Testis (tissue), 3 donors: Measurements from ENCODE around the gene NUP98. TPM values are rescaled to one million over a fixed set of nuclear protein-coding genes. Genes with fewer than 3 reads are reported as not detected.

ENCODE experiments used
- DNase-seq: peaks from one replicate; pipeline ENCODE4 v3.0.0-alpha.2; 2019
- H3K27ac ChIP-seq, 2 donors: fragments of 200-600 bp; sonication (generic); one replicate each; pipeline ENCODE4 v1.5.1; 2019
- H3K27me3 ChIP-seq: fragments of 200-600 bp; sonication (generic); one replicate; pipeline ENCODE4 v1.5.1; 2019
- H3K36me3 ChIP-seq: fragments of 200-600 bp; sonication (generic); one replicate; pipeline ENCODE4 v1.5.1; 2017; ENCODE audit warnings: low read depth; ENCODE audit errors: missing control alignments
- H3K4me1 ChIP-seq: fragments of 200-600 bp; sonication (generic); one replicate; pipeline ENCODE4 v1.5.1; 2019
- H3K4me3 ChIP-seq, 2 donors: fragments of 200-600 bp; sonication (generic); one replicate each; pipeline ENCODE4 v1.5.1; 2017 to 2019
- H3K9me3 ChIP-seq: fragments of 200-600 bp; sonication (generic); one replicate; pipeline ENCODE4 v1.5.1; 2017
- POLR2A ChIP-seq: fragments of 450-650 bp; IDR thresholded peaks from one replicate; pipeline ENCODE4 v1.6.1; 2017; ENCODE audit warnings: antibody characterized with exemption, mild to moderate bottlenecking, moderate library complexity
- WGBS, 2 donors: methylation state at CpG; one replicate each; pipeline ENCODE4 v1.1.5; 2018; 5-methylcytosine and 5-hydroxymethylcytosine counted together
- intact Hi-C: fragments of 100-400 bp; cut with DNase I; formaldehyde crosslinking; loops from one replicate; pipeline ENCODE4 v1.15.1; 2023; ENCODE audit warnings: low total_unique reads
- polyA plus RNA-seq: library from polyadenylated mRNA; stranded (reverse); fragments of 350-450 nt; fragmentation: Illumina TruSeq; extraction: RNeasy Lipid Tissue Mini Kit (QIAGEN cat#74804); gene quantifications from one replicate; pipeline ENCODE4 v1.2.3, GENCODE V29; 2014; ENCODE audit warnings: low read depth, low replicate concordance; ENCODE audit not compliant: insufficient read depth
- total RNA-seq, 2 donors: library from RNA; depleted of rRNA; stranded (reverse); fragments of >200 nt; gene quantifications; one replicate each; pipeline ENCODE4 v1.2.3, GENCODE V29; 2016
- TF ChIP-seq, protein P1 (sequence below), 3 experiments: fragments of 450-650 bp in 2 of 3; fragments of 200-600 bp in 1 of 3; sonication (generic) in 1 of 3; IDR thresholded peaks; one replicate each; pipeline ENCODE4 v1.5.1; 2016 to 2019; ENCODE audit warnings: antibody characterized with exemption in 3 of 3, mild to moderate bottlenecking in 2 of 3, moderate library complexity in 1 of 3

Gene NUP98
- total and polyA plus RNA-seq, 3 donors from 2014 or later: 211 to 354 (median 280) TPM

DNA sequence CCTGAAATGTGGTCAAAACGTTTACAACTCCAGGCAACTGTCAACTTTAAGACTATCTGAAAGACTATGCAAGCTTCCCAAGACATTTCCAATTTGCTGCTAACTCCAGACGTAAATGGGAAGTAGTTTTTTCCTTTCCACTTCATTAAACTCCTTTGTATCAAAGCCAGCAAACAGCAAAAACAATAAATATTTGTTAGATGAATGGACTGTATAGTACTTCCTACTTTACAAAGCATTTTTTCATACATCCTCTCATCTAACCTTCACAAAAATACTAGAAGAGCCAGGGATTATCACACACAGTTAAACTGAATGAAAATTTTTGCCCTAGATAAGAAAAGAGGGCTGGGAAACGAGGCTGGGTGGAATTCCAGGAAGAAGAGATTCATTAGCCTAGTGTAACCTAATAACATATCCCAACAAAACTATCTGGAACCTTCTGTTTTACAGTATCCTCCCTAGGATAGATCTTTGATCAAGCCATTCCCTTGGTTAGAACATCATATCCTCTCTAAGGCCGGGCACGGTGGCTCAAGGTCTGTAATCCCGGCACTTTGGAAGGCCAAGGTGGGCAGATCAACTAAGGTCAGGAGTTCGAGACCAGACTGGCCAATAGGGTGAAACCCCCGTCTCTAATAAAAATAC lies 10.4 kb downstream of the NUP98 start:
- H3K4me3 ChIP-seq: no peak overlapping the region
- no peak for DNase-seq
- peaks cover 10% of the 10 kb centered on the region for H3K4me1 ChIP-seq
- H3K27ac ChIP-seq: no peak overlapping the region
- no peak for TF ChIP-seq POLR2A
- TF ChIP-seq, protein P1, sequence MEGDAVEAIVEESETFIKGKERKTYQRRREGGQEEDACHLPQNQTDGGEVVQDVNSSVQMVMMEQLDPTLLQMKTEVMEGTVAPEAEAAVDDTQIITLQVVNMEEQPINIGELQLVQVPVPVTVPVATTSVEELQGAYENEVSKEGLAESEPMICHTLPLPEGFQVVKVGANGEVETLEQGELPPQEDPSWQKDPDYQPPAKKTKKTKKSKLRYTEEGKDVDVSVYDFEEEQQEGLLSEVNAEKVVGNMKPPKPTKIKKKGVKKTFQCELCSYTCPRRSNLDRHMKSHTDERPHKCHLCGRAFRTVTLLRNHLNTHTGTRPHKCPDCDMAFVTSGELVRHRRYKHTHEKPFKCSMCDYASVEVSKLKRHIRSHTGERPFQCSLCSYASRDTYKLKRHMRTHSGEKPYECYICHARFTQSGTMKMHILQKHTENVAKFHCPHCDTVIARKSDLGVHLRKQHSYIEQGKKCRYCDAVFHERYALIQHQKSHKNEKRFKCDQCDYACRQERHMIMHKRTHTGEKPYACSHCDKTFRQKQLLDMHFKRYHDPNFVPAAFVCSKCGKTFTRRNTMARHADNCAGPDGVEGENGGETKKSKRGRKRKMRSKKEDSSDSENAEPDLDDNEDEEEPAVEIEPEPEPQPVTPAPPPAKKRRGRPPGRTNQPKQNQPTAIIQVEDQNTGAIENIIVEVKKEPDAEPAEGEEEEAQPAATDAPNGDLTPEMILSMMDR (IDR thresholded peaks at IDR 0.05): no peak
- no peaks in the 10 kb centered on the region for H3K27me3 ChIP-seq
- intact Hi-C loops: no loop called here
- H3K9me3 ChIP-seq: no peaks in the 10 kb centered on the region
- WGBS, 2 donors: 50 to 63% methylated on average over 8 of the region's 8 CpGs
- no peaks in the 10 kb centered on the region for H3K36me3 ChIP-seq

DNA sequence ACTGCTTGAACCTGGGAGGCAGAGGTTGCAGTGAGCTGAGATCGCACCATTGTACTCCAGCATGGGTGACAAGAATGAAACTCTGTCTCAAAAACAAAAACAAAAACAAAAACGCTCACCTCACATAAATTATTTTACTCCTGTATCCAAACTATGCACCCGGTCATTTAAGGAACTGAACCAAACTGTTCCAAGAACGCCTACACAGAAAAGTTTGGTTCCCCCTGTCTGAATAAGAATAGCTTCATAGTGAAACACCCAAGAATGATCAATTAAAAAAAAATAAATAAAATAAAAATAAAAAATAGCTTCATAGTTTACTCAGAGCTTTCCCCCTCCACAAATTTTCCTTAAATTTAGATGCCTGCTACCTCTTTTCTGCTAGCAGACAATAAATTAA lies 13.7 kb downstream of the NUP98 start:
- no peak for DNase-seq
- 75 to 76% methylated on average over 4 of the region's 4 CpGs for WGBS, 2 donors
- H3K4me1 ChIP-seq: peaks cover 15% of the 10 kb centered on the region
- no peaks in the 10 kb centered on the region for H3K36me3 ChIP-seq
- H3K27ac ChIP-seq: no peak overlapping the region
- no peak overlapping the region for H3K4me3 ChIP-seq
- intact Hi-C loops: no loop called here
- H3K27me3 ChIP-seq: no peaks in the 10 kb centered on the region
- no peaks in the 10 kb centered on the region for H3K9me3 ChIP-seq
- TF ChIP-seq, protein P1 (IDR thresholded peaks at IDR 0.05): no peak
- no peak for TF ChIP-seq POLR2A

DNA sequence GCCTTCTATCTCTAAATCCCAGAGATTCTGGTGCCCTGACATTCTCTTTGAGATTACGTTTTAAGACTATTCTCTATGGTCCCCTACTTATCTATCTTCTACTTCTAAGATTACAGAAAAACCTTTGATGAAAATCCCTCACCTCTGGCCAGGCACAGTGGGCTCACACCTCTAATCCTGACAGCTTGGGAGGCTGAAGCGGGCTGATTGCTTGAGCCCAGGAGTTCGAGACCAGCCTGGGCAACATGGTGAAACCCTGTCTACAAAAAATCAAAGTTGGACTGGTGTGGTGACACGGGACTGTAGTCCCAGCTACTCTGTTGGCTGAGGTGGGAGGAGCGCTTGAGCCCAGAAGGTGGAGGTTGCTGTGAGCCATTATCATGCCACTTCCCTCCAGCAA lies 14.4 kb downstream of the NUP98 start:
- Histone ChIP-seq H3K9me3 (no peaks in the 10 kb centered on the region), H3K4me1 (peaks cover 15% of the 10 kb centered on the region), H3K36me3 (no peaks in the 10 kb centered on the region), H3K27ac (no peak overlapping the region), H3K4me3 (no peak overlapping the region), H3K27me3 (no peaks in the 10 kb centered on the region)
- WGBS, 2 donors: 92 to 95% methylated on average over 4 to 5 of the region's 5 CpGs
- DNase-seq: no peak
- intact Hi-C loops: no loop called here
- TF ChIP-seq POLR2A: no peak
- TF ChIP-seq, protein P1 (IDR thresholded peaks at IDR 0.05): no peak

DNA sequence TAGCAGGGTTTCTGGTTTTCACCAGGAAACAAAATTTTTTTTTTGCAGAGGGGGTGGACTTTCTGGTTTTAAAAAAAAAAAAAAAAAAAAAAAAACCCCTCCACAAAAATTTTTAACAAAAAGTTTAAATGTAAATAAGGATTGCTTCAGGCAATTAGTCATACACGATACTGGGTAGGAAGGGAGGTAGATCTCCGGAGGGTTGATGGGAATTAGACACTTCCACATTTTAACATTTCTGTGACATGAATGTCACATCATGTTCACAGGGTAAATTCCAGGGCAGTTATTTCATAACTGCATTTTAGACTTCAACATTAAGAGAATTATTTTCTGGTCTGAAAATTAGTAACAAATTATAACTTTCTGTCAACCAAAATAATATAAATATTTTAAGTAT lies 15.9 kb downstream of the NUP98 start:
- Histone ChIP-seq H3K4me3 (no peak overlapping the region), H3K27me3 (no peaks in the 10 kb centered on the region), H3K4me1 (peaks cover 11% of the 10 kb centered on the region), H3K27ac (no peak overlapping the region), H3K36me3 (no peaks in the 10 kb centered on the region), H3K9me3 (no peaks in the 10 kb centered on the region)
- intact Hi-C loops: no loop called here
- 34 to 37% methylated on average over 2 of the region's 2 CpGs for WGBS, 2 donors
- no peak for DNase-seq
- TF ChIP-seq, protein P1 (IDR thresholded peaks at IDR 0.05): no peak
- TF ChIP-seq POLR2A: no peak
